ENCODE data around the gene CCDC85A.

DNA sequence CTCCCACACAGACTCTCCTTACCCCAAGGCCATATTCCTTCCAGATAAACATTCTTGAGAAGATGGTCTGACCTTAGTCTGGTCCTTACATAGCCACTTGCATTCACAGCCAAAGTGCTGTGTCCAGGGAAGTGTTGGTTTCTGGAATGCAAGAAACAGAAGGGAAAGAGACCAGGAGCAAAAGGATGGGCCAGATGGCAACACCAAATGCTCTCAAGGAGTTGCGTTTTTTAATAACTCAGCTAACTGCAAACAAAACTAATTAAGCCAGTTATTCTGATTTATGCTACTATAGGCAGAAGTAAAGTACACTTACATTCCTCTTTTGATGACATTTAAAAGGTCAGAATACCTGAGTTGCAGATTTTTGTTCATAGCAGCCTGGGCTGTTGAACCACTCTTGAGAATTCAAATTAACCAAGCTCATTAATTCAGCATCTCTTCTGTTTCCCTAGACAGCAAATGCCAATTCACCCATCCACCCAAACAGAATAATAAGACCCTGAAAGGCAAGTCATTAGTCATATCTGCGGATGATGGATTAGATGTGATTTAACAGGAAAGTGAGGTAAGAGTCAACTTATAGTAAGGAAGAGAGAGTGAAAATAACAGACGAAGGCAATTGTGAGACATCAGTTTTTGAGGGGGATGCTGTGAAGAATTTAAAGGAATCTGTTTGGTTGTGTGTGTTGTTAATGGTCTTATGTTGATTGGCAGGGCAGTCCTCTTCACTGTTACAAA, 18.8 kb downstream of the CCDC85A start:
- TF ChIP-seq, protein P1, sequence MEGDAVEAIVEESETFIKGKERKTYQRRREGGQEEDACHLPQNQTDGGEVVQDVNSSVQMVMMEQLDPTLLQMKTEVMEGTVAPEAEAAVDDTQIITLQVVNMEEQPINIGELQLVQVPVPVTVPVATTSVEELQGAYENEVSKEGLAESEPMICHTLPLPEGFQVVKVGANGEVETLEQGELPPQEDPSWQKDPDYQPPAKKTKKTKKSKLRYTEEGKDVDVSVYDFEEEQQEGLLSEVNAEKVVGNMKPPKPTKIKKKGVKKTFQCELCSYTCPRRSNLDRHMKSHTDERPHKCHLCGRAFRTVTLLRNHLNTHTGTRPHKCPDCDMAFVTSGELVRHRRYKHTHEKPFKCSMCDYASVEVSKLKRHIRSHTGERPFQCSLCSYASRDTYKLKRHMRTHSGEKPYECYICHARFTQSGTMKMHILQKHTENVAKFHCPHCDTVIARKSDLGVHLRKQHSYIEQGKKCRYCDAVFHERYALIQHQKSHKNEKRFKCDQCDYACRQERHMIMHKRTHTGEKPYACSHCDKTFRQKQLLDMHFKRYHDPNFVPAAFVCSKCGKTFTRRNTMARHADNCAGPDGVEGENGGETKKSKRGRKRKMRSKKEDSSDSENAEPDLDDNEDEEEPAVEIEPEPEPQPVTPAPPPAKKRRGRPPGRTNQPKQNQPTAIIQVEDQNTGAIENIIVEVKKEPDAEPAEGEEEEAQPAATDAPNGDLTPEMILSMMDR (IDR thresholded peaks at IDR 0.05): no peak
- TF ChIP-seq POLR2A (IDR thresholded peaks at IDR 0.05): no peak
- TF ChIP-seq EP300 (IDR thresholded peaks at IDR 0.05): no peak

Measured in tibial nerve (tissue), 4 donors.